T-cell (primary cell): ENCODE measurements around the gene BMP10. TPM values are rescaled to one million over a fixed set of nuclear protein-coding genes. Genes with fewer than 3 reads are reported as not detected.

Experiments used
- ATAC-seq, 4 experiments: fragments of 200-7000 bp in 3 of 4; fragments of 150-1000 bp in 1 of 4; cut with Tn5 transposase; replicated peaks in 1 of 4; 1 replicate in 3 of 4; 2 replicates in 1 of 4; pipeline ENCODE4 v1.10.0; 2021; ENCODE audit warnings: moderate library complexity in 3 of 4, mild to moderate bottlenecking in 2 of 4, moderate number of reproducible peaks in 1 of 4
- CTCF ChIA-PET, 2 donors: fragments of 300-600 bp; sonication (Branson Sonifier 250); formaldehyde crosslinking; loops; one replicate each; lab custom pipeline; 2022; ENCODE audit warnings: antibody characterized with exemption in 2 of 2; lab: Charles Lee
- POLR2A ChIA-PET, 2 donors: fragments of 300-600 bp; sonication (Branson Sonifier 250); formaldehyde crosslinking; loops; one replicate each; lab custom pipeline; 2022; ENCODE audit warnings: antibody characterized with exemption in 2 of 2; lab: Charles Lee
- DNase-seq, 35 experiments: peaks; one replicate each; pipeline versions ENCODE4 v3.0.0 to v3.0.0-alpha.2; 2013 to 2023
- H3K27ac ChIP-seq: one replicate; pipeline ENCODE4 v1.5.1; 2013; ENCODE audit warnings: low read length
- H3K27me3 ChIP-seq, 2 experiments: replicated peaks in 1 of 2; 1 replicate in 1 of 2; 2 replicates in 1 of 2; pipeline versions ENCODE4 v1.6.1 to v1.7.0; 2013; ENCODE audit warnings: low read length in 1 of 2, mixed read lengths in 1 of 2; ENCODE audit not compliant: control insufficient read depth in 2 of 2, insufficient read depth in 2 of 2; ENCODE audit errors: extremely low read depth in 1 of 2
- H3K36me3 ChIP-seq, 2 donors: 1 replicate in 1 of 2; 2 replicates in 1 of 2; pipeline versions ENCODE4 v1.6.1 to v1.7.0; 2013; ENCODE audit warnings: low read length in 1 of 2; ENCODE audit not compliant: control insufficient read depth in 2 of 2, insufficient read depth in 1 of 2; ENCODE audit errors: extremely low read depth in 1 of 2
- H3K4me1 ChIP-seq, 2 experiments: 1 replicate in 1 of 2; 2 replicates in 1 of 2; pipeline versions ENCODE4 v1.6.1 to v1.7.0; 2013; ENCODE audit warnings: low read length in 2 of 2, mixed read lengths in 1 of 2; ENCODE audit not compliant: insufficient read depth in 2 of 2, control insufficient read depth in 1 of 2; ENCODE audit errors: extremely low read depth in 1 of 2
- H3K4me3 ChIP-seq, 2 donors: 1 replicate in 1 of 2; 2 replicates in 1 of 2; pipeline versions ENCODE4 v1.5.1 to v1.7.0; 2013; ENCODE audit warnings: mild to moderate bottlenecking in 2 of 2, low read length in 1 of 2, moderate library complexity in 1 of 2; ENCODE audit not compliant: control insufficient read depth in 1 of 2; ENCODE audit errors: extremely low read depth in 1 of 2
- H3K9me3 ChIP-seq: 2 replicates; pipeline ENCODE4 v1.7.0; 2013
- H3K27ac Mint-ChIP-seq, 2 donors: one replicate each; pipeline ENCODE4 v1.8.0; 2020 to 2021; ENCODE audit warnings: mild to moderate bottlenecking in 2 of 2, mixed read lengths in 2 of 2
- H3K27me3 Mint-ChIP-seq, 2 donors: one replicate each; pipeline ENCODE4 v1.8.0; 2021 to 2022; ENCODE audit warnings: mixed read lengths in 2 of 2
- H3K36me3 Mint-ChIP-seq: one replicate; pipeline ENCODE4 v1.8.0; 2021; ENCODE audit warnings: mixed read lengths
- H3K4me1 Mint-ChIP-seq, 3 donors: one replicate each; pipeline ENCODE4 v1.8.0; 2020 to 2022; ENCODE audit warnings: mixed read lengths in 3 of 3, mild to moderate bottlenecking in 1 of 3
- H3K4me3 Mint-ChIP-seq, 3 donors: one replicate each; pipeline ENCODE4 v1.8.0; 2020 to 2022; ENCODE audit warnings: mild to moderate bottlenecking in 3 of 3, mixed read lengths in 3 of 3, moderate library complexity in 3 of 3
- H3K9me3 Mint-ChIP-seq, 3 donors: one replicate each; pipeline ENCODE4 v1.8.0; 2020 to 2022; ENCODE audit warnings: mixed read lengths in 3 of 3
- WGBS: methylation state at CpG from one replicate; pipeline ENCODE4 v1.1.5; 2013; ENCODE audit warnings: missing lambda C conversion rate; ENCODE audit not compliant: insufficient coverage; 5-methylcytosine and 5-hydroxymethylcytosine counted together
- total RNA-seq, 35 experiments: library from RNA in 6 of 35; stranded (reverse) in 6 of 35; fragments of 120-200 nt in 1 of 35; gene quantifications; one replicate each; pipeline versions ENCODE4 v1.2.1 to v1.2.4 and lab custom pipeline; 2013 to 2026

Gene BMP10
- total RNA-seq, 5 donors from 2014 or later (not counting 1 experiment from before 2014, with no cell fraction given), result not detected

GRCh38 chr2:68877079-68877772, 6.0 kb upstream of the BMP10 start:
- 80% methylated on average over 1 of the region's 3 CpGs for WGBS
- no peak overlapping the region for H3K27ac Mint-ChIP-seq
- H3K9me3 ChIP-seq, result no peaks in the 10 kb centered on the region
- DNase-seq (no peak), ATAC-seq (no peak)
- H3K27me3 ChIP-seq, result peaks cover 0 to 3% of the 10 kb centered on the region in 2 experiments
- CTCF ChIA-PET, result interaction anchor here in 1 of 2 donors (1.2 kb wide), 1 partner anchor 30 kb away, joined by 4 read pairs; no protein-coding TSS in a partner anchor
- POLR2A ChIA-PET, result interaction anchor here (0.6 to 0.7 kb wide), 2 partner anchors 23 to 143 kb away, joined by 3 to 4 read pairs; no protein-coding TSS in a partner anchor
- no peak overlapping the region for H3K4me3 Mint-ChIP-seq
- H3K36me3 ChIP-seq, result no peaks in the 10 kb centered on the region
- no peaks in the 10 kb centered on the region for H3K9me3 Mint-ChIP-seq
- H3K27ac ChIP-seq, result no peak overlapping the region
- peaks cover 10 to 18% of the 10 kb centered on the region in 2 donors for H3K27me3 Mint-ChIP-seq
- no peaks in the 10 kb centered on the region for H3K36me3 Mint-ChIP-seq
- H3K4me1 ChIP-seq, result no peaks in the 10 kb centered on the region
- no peaks in the 10 kb centered on the region for H3K4me1 Mint-ChIP-seq
- no peak overlapping the region for H3K4me3 ChIP-seq

GRCh38 chr2:68870215-68870614, 982 bp downstream of the BMP10 start:
- H3K36me3 ChIP-seq, result no peaks in the 10 kb centered on the region
- no peaks in the 10 kb centered on the region for H3K9me3 ChIP-seq
- H3K27ac ChIP-seq, result no peak overlapping the region
- WGBS, result no CpG with 5 or more reads among the region's 2 CpGs
- ChIA-PET CTCF (interaction anchor here in 1 of 2 donors (0.6 kb wide), 1 partner anchor 144 kb away, joined by 3 read pairs; no protein-coding TSS in a partner anchor), POLR2A (no interaction called here)
- Mint-ChIP-seq H3K4me3 (no peak overlapping the region), H3K4me1 (peaks cover 0 to 5% (median 2%) of the 10 kb centered on the region in 3 donors), H3K9me3 (no peaks in the 10 kb centered on the region), H3K27me3 (no peaks in the 10 kb centered on the region), H3K27ac (no peak overlapping the region), H3K36me3 (no peaks in the 10 kb centered on the region)
- no peaks in the 10 kb centered on the region for H3K4me1 ChIP-seq
- no peak for ATAC-seq
- H3K27me3 ChIP-seq, result no peaks in the 10 kb centered on the region
- no peak overlapping the region for H3K4me3 ChIP-seq
- no peak for DNase-seq

GRCh38 chr2:68865108-68865507, 6.1 kb downstream of the BMP10 start:
- H3K36me3 ChIP-seq, result no peaks in the 10 kb centered on the region
- H3K9me3 ChIP-seq, result no peaks in the 10 kb centered on the region
- Mint-ChIP-seq H3K36me3 (no peaks in the 10 kb centered on the region), H3K4me1 (peaks cover 0 to 3% (median 2%) of the 10 kb centered on the region in 3 donors), H3K4me3 (no peak overlapping the region), H3K27me3 (no peaks in the 10 kb centered on the region), H3K9me3 (no peaks in the 10 kb centered on the region), H3K27ac (no peak overlapping the region)
- ChIA-PET CTCF (no interaction called here), POLR2A (no interaction called here)
- no peak overlapping the region for H3K4me3 ChIP-seq
- no peak overlapping the region for H3K27ac ChIP-seq
- ATAC-seq (no peak), DNase-seq (no peak)
- H3K27me3 ChIP-seq, result no peaks in the 10 kb centered on the region
- H3K4me1 ChIP-seq, result no peaks in the 10 kb centered on the region

GRCh38 chr2:68863996-68864395, 7.2 kb downstream of the BMP10 start:
- H3K4me3 ChIP-seq, result no peak overlapping the region
- H3K27me3 ChIP-seq, result no peaks in the 10 kb centered on the region
- Mint-ChIP-seq H3K4me3 (no peak overlapping the region), H3K27ac (no peak overlapping the region), H3K27me3 (no peaks in the 10 kb centered on the region), H3K9me3 (no peaks in the 10 kb centered on the region), H3K36me3 (no peaks in the 10 kb centered on the region), H3K4me1 (no peaks in the 10 kb centered on the region)
- DNase-seq (no peak), ATAC-seq (no peak)
- no peak overlapping the region for H3K27ac ChIP-seq
- POLR2A ChIA-PET, result no interaction called here
- no peaks in the 10 kb centered on the region for H3K36me3 ChIP-seq
- CTCF ChIA-PET, result no interaction called here
- H3K9me3 ChIP-seq, result no peaks in the 10 kb centered on the region
- H3K4me1 ChIP-seq, result no peaks in the 10 kb centered on the region
- no CpG with 5 or more reads among the region's 2 CpGs for WGBS

GRCh38 chr2:68862889-68863288, 8.3 kb downstream of the BMP10 start:
- no peak for DNase-seq
- POLR2A ChIA-PET, result no interaction called here

GRCh38 chr2:68861330-68861729, 9.9 kb downstream of the BMP10 start:
- H3K27me3 ChIP-seq, result no peaks in the 10 kb centered on the region
- peaks cover 0 to 1% of the 10 kb centered on the region in 2 donors for H3K27me3 Mint-ChIP-seq
- no peak overlapping the region for H3K27ac Mint-ChIP-seq
- H3K36me3 Mint-ChIP-seq, result no peaks in the 10 kb centered on the region
- H3K4me3 Mint-ChIP-seq, result no peak overlapping the region
- CTCF ChIA-PET, result no interaction called here
- H3K9me3 ChIP-seq, result no peaks in the 10 kb centered on the region
- H3K4me1 ChIP-seq, result no peaks in the 10 kb centered on the region
- DNase-seq, result peak in 1 of 35 experiments; percentile 6
- POLR2A ChIA-PET, result interaction anchor here in 1 of 2 donors (0.5 kb wide), 1 partner anchor 12 kb away, joined by 3 read pairs; no protein-coding TSS in a partner anchor
- ATAC-seq, result no peak
- no peak overlapping the region for H3K27ac ChIP-seq
- no peak overlapping the region for H3K4me3 ChIP-seq
- no peaks in the 10 kb centered on the region for H3K9me3 Mint-ChIP-seq
- H3K36me3 ChIP-seq, result no peaks in the 10 kb centered on the region
- peaks cover 0 to 2% (median 0%) of the 10 kb centered on the region in 3 donors for H3K4me1 Mint-ChIP-seq

More at GRCh38 chr2:68862889-68863288, 8.3 kb downstream of the BMP10 start:
- Histone ChIP-seq H3K4me1 (no peaks in the 10 kb centered on the region), H3K36me3 (no peaks in the 10 kb centered on the region), H3K4me3 (no peak overlapping the region), H3K27me3 (no peaks in the 10 kb centered on the region), H3K27ac (no peak overlapping the region), H3K9me3 (no peaks in the 10 kb centered on the region)
- no peak for ATAC-seq
- H3K27me3 Mint-ChIP-seq, result peaks cover 0 to 1% of the 10 kb centered on the region in 2 donors
- no peaks in the 10 kb centered on the region for H3K9me3 Mint-ChIP-seq
- CTCF ChIA-PET, result no interaction called here
- no peak overlapping the region for H3K4me3 Mint-ChIP-seq
- no peaks in the 10 kb centered on the region for H3K4me1 Mint-ChIP-seq
- H3K27ac Mint-ChIP-seq, result no peak overlapping the region
- WGBS, result 96% methylated on average over 4 of the region's 7 CpGs
- no peaks in the 10 kb centered on the region for H3K36me3 Mint-ChIP-seq
